ENCODE data around the gene PARM1.

Gene PARM1

DNA sequence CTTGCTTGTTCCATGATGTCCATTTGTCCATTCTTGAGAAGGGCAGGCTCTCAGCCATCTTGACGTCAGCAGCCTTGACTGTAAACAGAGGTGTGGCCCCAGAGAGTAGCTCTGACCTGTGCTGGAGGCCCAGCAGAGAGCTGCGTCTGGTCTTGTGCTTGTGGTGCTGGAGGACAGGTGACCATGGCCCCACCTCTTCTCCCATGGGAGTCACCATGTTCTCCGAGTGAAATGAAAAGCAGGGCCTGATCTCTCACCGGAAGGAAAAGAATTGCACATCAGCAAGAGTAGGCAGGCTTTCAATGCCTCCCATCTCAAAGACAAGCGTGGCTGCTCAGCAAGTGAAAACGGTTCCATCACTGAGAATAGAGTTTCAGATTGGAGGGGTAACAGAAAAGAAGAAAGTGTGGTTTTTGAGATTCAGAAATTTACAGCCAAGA lies 11.5 kb downstream of the PARM1 start:
- TF ChIP-seq POLR2A (IDR thresholded peaks at IDR 0.05; ENCODE audit: low read depth, low read length) (no peak), POLR2AphosphoS5 (IDR thresholded peaks at IDR 0.05; ENCODE audit: low read depth, low read length) (no peak), TAF1 (IDR thresholded peaks at IDR 0.05; ENCODE audit: borderline replicate concordance, low read depth, low read length) (no peak)
- FAIRE-seq = peak; percentile 5

DNA sequence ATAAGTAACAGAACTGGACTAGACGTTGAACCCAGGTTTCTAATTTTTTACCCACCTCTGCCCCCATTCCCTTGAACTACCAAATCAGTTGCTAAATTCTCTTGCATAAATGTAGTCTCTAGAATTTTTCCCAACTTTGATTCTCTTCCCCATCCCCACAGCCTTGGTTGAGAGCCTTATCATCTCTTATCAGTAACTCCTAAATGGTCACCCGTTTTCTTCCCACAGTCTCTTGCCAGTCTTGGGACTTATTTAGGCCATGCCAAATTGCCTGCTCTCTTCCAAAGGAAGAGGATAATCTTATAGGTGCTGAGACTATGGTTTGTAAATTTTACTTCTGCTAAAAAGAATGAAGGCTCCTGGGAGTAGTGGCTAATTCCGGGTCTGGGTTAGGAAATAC lies 13.3 kb downstream of the PARM1 start:
- DNase-seq (ENCODE audit: insufficient read length) (no peak), FAIRE-seq (no peak)
- TF ChIP-seq POLR2A (IDR thresholded peaks at IDR 0.05; ENCODE audit: low read depth, low read length) (no peak), POLR2AphosphoS5 (IDR thresholded peaks at IDR 0.05; ENCODE audit: low read depth, low read length) (no peak), TAF1 (IDR thresholded peaks at IDR 0.05; ENCODE audit: borderline replicate concordance, low read depth, low read length) (no peak)

More for the DNA sequence above, 11.5 kb downstream of the PARM1 start:
- no peak for DNase-seq (ENCODE audit: insufficient read length)

GRCh38 chr4:74947798-74948197 lies 14.9 kb downstream of the PARM1 start:
- TF ChIP-seq TAF1 (IDR thresholded peaks at IDR 0.05; ENCODE audit: borderline replicate concordance, low read depth, low read length) = no peak
- TF ChIP-seq POLR2A (IDR thresholded peaks at IDR 0.05; ENCODE audit: low read depth, low read length) = no peak
- TF ChIP-seq POLR2AphosphoS5 (IDR thresholded peaks at IDR 0.05; ENCODE audit: low read depth, low read length) = no peak
- DNase-seq (ENCODE audit: insufficient read length) (no peak), FAIRE-seq (no peak)

- DNase-seq (ENCODE audit: insufficient read length) = no peak
- FAIRE-seq = no peak
- no peak for TF ChIP-seq POLR2A (IDR thresholded peaks at IDR 0.05; ENCODE audit: low read depth, low read length)
- TF ChIP-seq TAF1 (IDR thresholded peaks at IDR 0.05; ENCODE audit: borderline replicate concordance, low read depth, low read length) = no peak
- no peak for TF ChIP-seq POLR2AphosphoS5 (IDR thresholded peaks at IDR 0.05; ENCODE audit: low read depth, low read length)
These were observed 15.3 kb downstream of the PARM1 start for GRCh38 chr4:74948236-74948635.

GRCh38 chr4:74950200-74950599 lies 17.3 kb downstream of the PARM1 start:
- TF ChIP-seq POLR2AphosphoS5 (IDR thresholded peaks at IDR 0.05; ENCODE audit: low read depth, low read length) = no peak
- TF ChIP-seq POLR2A (IDR thresholded peaks at IDR 0.05; ENCODE audit: low read depth, low read length) = no peak
- no peak for TF ChIP-seq TAF1 (IDR thresholded peaks at IDR 0.05; ENCODE audit: borderline replicate concordance, low read depth, low read length)
- DNase-seq (ENCODE audit: insufficient read length) (no peak), FAIRE-seq (no peak)

GRCh38 chr4:74950882-74951281 lies 18.0 kb downstream of the PARM1 start:
- FAIRE-seq (no peak), DNase-seq (ENCODE audit: insufficient read length) (no peak)
- no peak for TF ChIP-seq TAF1 (IDR thresholded peaks at IDR 0.05; ENCODE audit: borderline replicate concordance, low read depth, low read length)
- TF ChIP-seq POLR2AphosphoS5 (IDR thresholded peaks at IDR 0.05; ENCODE audit: low read depth, low read length) = no peak
- TF ChIP-seq POLR2A (IDR thresholded peaks at IDR 0.05; ENCODE audit: low read depth, low read length) = no peak

GRCh38 chr4:74953647-74954046 lies 20.7 kb downstream of the PARM1 start:
- TF ChIP-seq POLR2AphosphoS5 (IDR thresholded peaks at IDR 0.05; ENCODE audit: low read depth, low read length) = no peak
- no peak for TF ChIP-seq TAF1 (IDR thresholded peaks at IDR 0.05; ENCODE audit: borderline replicate concordance, low read depth, low read length)
- TF ChIP-seq POLR2A (IDR thresholded peaks at IDR 0.05; ENCODE audit: low read depth, low read length) = no peak

GRCh38 chr4:74958881-74959280 lies 26.0 kb downstream of the PARM1 start:
- FAIRE-seq (no peak), DNase-seq (ENCODE audit: insufficient read length) (no peak)
- no peak for TF ChIP-seq POLR2A (IDR thresholded peaks at IDR 0.05; ENCODE audit: low read depth, low read length)
- TF ChIP-seq POLR2AphosphoS5 (IDR thresholded peaks at IDR 0.05; ENCODE audit: low read depth, low read length) = no peak

More at GRCh38 chr4:74953647-74954046, 20.7 kb downstream of the PARM1 start:
- FAIRE-seq (no peak), DNase-seq (ENCODE audit: insufficient read length) (no peak)

GRCh38 chr4:74961230-74961629 lies 28.3 kb downstream of the PARM1 start:
- no peak for FAIRE-seq
- TF ChIP-seq TAF1 (IDR thresholded peaks at IDR 0.05; ENCODE audit: borderline replicate concordance, low read depth, low read length) = no peak
- no peak for TF ChIP-seq POLR2A (IDR thresholded peaks at IDR 0.05; ENCODE audit: low read depth, low read length)
- no peak for TF ChIP-seq POLR2AphosphoS5 (IDR thresholded peaks at IDR 0.05; ENCODE audit: low read depth, low read length)
- no peak for DNase-seq (ENCODE audit: insufficient read length)

GRCh38 chr4:74962584-74962983 lies 29.7 kb downstream of the PARM1 start:
- TF ChIP-seq POLR2A (IDR thresholded peaks at IDR 0.05; ENCODE audit: low read depth, low read length) (no peak), POLR2AphosphoS5 (IDR thresholded peaks at IDR 0.05; ENCODE audit: low read depth, low read length) (no peak), TAF1 (IDR thresholded peaks at IDR 0.05; ENCODE audit: borderline replicate concordance, low read depth, low read length) (no peak)
- DNase-seq (ENCODE audit: insufficient read length) (no peak), FAIRE-seq (no peak)

GRCh38 chr4:74964311-74964710 lies 31.4 kb downstream of the PARM1 start:
- FAIRE-seq (no peak), DNase-seq (ENCODE audit: insufficient read length) (no peak)

DNA sequence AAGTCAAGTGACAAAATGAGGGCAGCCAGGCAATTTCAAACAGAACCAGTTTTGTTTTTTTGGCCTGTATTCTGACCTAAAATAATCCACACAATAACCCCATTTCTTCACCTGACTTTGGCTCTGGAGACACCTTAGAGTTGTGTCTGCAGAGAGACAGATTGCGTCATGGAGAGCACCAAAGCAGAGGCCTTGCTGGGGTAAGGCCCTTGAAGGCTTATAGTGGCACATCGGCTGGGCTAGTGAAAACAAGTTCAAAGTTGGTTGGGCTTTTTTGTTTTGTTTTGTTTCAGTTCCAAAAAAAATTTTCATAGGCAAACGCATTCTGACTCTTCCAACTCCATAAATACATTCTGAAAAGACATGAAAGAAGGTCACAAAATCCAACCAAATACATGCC lies 34.4 kb downstream of the PARM1 start:
- TF ChIP-seq POLR2A (IDR thresholded peaks at IDR 0.05; ENCODE audit: low read depth, low read length) = no peak
- no peak for TF ChIP-seq TAF1 (IDR thresholded peaks at IDR 0.05; ENCODE audit: borderline replicate concordance, low read depth, low read length)
- DNase-seq (ENCODE audit: insufficient read length) (no peak), FAIRE-seq (no peak)

More at GRCh38 chr4:74964311-74964710, 31.4 kb downstream of the PARM1 start:
- TF ChIP-seq POLR2AphosphoS5 (IDR thresholded peaks at IDR 0.05; ENCODE audit: low read depth, low read length) = no peak
- no peak for TF ChIP-seq TAF1 (IDR thresholded peaks at IDR 0.05; ENCODE audit: borderline replicate concordance, low read depth, low read length)
- no peak for TF ChIP-seq POLR2A (IDR thresholded peaks at IDR 0.05; ENCODE audit: low read depth, low read length)

All from GM12892 (cell line).